WTC11 (cell line): ENCODE data around the gene PGPEP1. TPM values are rescaled to one million over a fixed set of nuclear protein-coding genes. Genes with fewer than 3 reads are reported as not detected.
"Not testable (repeated sequence)": the region's sequence is repeated elsewhere in the genome, so short reads cannot be mapped to it uniquely, and the experiment has no call there.

Source experiments
- ATAC-seq: fragments of 200-7000 bp; cut with Tn5 transposase; 2 replicates; pipeline ENCODE4 v1.10.0; 2021; ENCODE audit warnings: mild to moderate bottlenecking, moderate library complexity
- CTCF ChIA-PET: fragments of 300-600 bp; sonication (Branson Sonifier 250); formaldehyde crosslinking; loops from one replicate; lab custom pipeline; 2021; ENCODE audit warnings: antibody characterized with exemption; lab: Charles Lee
- POLR2A ChIA-PET: fragments of 350-600 bp; sonication (Branson Sonifier 250); formaldehyde crosslinking; loops from one replicate; lab custom pipeline; 2021; ENCODE audit warnings: antibody characterized with exemption; lab: Charles Lee
- DNase-seq: peaks from one replicate; pipeline ENCODE4 v3.0.0; 2021; ENCODE audit warnings: low spot score
- H3K27ac Mint-ChIP-seq: 2 replicates; pipeline ENCODE4 v1.8.0; 2021; ENCODE audit warnings: mixed read lengths
- H3K27me3 Mint-ChIP-seq: 2 replicates; pipeline ENCODE4 v1.8.0; 2021; ENCODE audit warnings: low read depth, mild to moderate bottlenecking, moderate library complexity, mixed read lengths
- H3K36me3 Mint-ChIP-seq: 2 replicates; pipeline ENCODE4 v1.8.0; 2021; ENCODE audit warnings: mixed read lengths
- H3K4me1 Mint-ChIP-seq: 2 replicates; pipeline ENCODE4 v1.8.0; 2022; ENCODE audit warnings: mixed read lengths
- H3K4me3 Mint-ChIP-seq: 2 replicates; pipeline ENCODE4 v1.8.0; 2021; ENCODE audit warnings: mild to moderate bottlenecking, moderate library complexity, mixed read lengths
- H3K9me3 Mint-ChIP-seq: 2 replicates; pipeline ENCODE4 v1.8.0; 2021; ENCODE audit warnings: mixed read lengths
- E2F1 ChIP-seq: sonication (generic); formaldehyde crosslinking; IDR thresholded peaks from 2 replicates; pipeline ENCODE4 v1.8.0; 2022; ENCODE audit warnings: mild to moderate bottlenecking, missing genetic modification reagents
- EMX1 ChIP-seq: fragments of 250-450 bp; sonication (Bioruptor Pico); IDR thresholded peaks from 2 replicates; pipeline ENCODE4 v1.8.0; 2021; ENCODE audit warnings: mild to moderate bottlenecking
- ETV6 ChIP-seq: sonication (generic); formaldehyde crosslinking; IDR thresholded peaks from 2 replicates; pipeline ENCODE4 v1.8.1; 2022; ENCODE audit warnings: mild to moderate bottlenecking, missing genetic modification reagents
- GTF2I ChIP-seq: fragments of 250-450 bp; sonication (Bioruptor Pico); conservative IDR thresholded peaks from 2 replicates; pipeline ENCODE4 v1.4.0; 2021; ENCODE audit warnings: mild to moderate bottlenecking
- PRRX2 ChIP-seq: fragments of 250-450 bp; sonication (Bioruptor Pico); IDR thresholded peaks from 2 replicates; pipeline ENCODE4 v1.8.0; 2021; ENCODE audit warnings: mild to moderate bottlenecking
- SOX15 ChIP-seq: fragments of 250-450 bp; sonication (Bioruptor Pico); IDR thresholded peaks from 2 replicates; pipeline ENCODE4 v1.9.0; 2021; ENCODE audit warnings: mild to moderate bottlenecking
- ZNF121 ChIP-seq: sonication (generic); formaldehyde crosslinking; IDR thresholded peaks from 2 replicates; pipeline ENCODE4 v1.8.0; 2023; ENCODE audit warnings: missing genetic modification reagents
- ZNF138 ChIP-seq: sonication (generic); formaldehyde crosslinking; conservative IDR thresholded peaks from 2 replicates; pipeline ENCODE4 v1.8.1; 2022; ENCODE audit warnings: mild to moderate bottlenecking, moderate library complexity, missing genetic modification reagents
- ZNF263 ChIP-seq: sonication (generic); formaldehyde crosslinking; IDR thresholded peaks from 2 replicates; pipeline ENCODE4 v1.8.1; 2022; ENCODE audit warnings: low read depth, mild to moderate bottlenecking, moderate library complexity, missing genetic modification reagents
- ZNF423 ChIP-seq: fragments of 250-450 bp; sonication (Bioruptor Pico); IDR thresholded peaks from 2 replicates; pipeline ENCODE4 v2.1.2; 2022; ENCODE audit warnings: mild to moderate bottlenecking, moderate library complexity
- ZNF671 ChIP-seq: fragments of 250-450 bp; sonication (Bioruptor Pico); IDR thresholded peaks from 2 replicates; pipeline ENCODE4 v1.8.0; 2021; ENCODE audit warnings: mild to moderate bottlenecking
- total RNA-seq: library from RNA; stranded (reverse); gene quantifications from 3 replicates; pipeline ENCODE4 v1.2.3, GENCODE V29; 2021
- TF ChIP-seq, protein P1 (sequence below): sonication (generic); formaldehyde crosslinking; IDR thresholded peaks from 2 replicates; pipeline ENCODE4 v1.8.1; 2023; ENCODE audit warnings: mild to moderate bottlenecking, missing genetic modification reagents, borderline replicate concordance
- TF ChIP-seq, protein P2 (sequence below): sonication (generic); formaldehyde crosslinking; IDR thresholded peaks from 2 replicates; pipeline ENCODE4 v1.8.0; 2022; ENCODE audit warnings: mild to moderate bottlenecking, missing genetic modification reagents
- TF ChIP-seq, protein P3 (sequence below): fragments of 250-450 bp; sonication (Bioruptor Pico); IDR thresholded peaks from 2 replicates; pipeline ENCODE4 v1.9.0; 2021; ENCODE audit warnings: mild to moderate bottlenecking
- TF ChIP-seq, protein P4 (sequence below): fragments of 250-450 bp; sonication (Bioruptor Pico); IDR thresholded peaks from 2 replicates; pipeline ENCODE4 v1.9.0; 2021; ENCODE audit warnings: mild to moderate bottlenecking, borderline replicate concordance

The PGPEP1 gene
- total RNA-seq, 1 experiment from 2014 or later, result 68.1 TPM

DNA sequence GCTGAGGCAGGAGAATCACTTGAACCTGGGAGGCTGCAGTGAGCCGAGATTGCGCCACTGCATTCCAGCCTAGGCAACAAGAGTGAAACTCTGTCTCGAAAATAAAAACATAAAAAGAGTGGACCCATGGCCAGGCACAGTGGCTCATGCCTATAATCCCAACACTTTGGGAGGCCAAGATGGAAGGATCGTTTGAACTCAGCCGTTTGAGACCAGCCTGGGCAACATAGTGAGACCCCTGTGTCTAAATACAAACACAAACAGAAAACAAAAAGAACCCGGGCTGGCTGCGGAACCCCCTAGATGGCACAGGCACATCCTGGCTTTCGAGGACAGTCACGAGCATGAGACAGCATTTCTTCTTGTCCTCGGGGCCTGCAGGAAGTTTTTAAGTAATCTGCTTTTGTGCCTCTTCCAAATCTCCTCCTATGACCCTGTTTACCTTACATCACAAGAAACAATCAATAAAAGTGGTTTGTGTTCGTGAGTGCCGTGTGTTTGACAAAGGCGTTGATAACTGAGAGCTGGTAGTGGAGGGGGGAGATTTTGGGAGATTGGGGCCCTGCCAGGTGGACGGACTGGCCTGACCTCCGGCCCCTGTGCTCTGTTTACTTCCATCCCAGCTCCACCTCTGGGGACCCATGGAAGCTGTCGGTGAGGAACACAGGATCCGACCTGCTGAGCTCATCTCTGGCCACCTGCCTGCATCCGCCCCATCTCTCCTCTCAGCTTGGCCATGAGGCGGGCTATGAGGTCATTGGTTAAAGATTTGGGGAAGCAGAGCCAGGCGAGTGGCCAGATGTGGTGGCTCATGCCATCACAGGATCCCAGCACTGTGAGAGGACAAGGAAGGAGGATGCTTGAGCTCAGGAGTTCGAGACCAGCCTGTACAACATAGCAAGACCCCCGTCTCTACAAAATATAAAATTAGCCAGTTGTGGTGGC is 39.7 kb downstream of the PGPEP1 start (continued):
- TF ChIP-seq, protein P1, sequence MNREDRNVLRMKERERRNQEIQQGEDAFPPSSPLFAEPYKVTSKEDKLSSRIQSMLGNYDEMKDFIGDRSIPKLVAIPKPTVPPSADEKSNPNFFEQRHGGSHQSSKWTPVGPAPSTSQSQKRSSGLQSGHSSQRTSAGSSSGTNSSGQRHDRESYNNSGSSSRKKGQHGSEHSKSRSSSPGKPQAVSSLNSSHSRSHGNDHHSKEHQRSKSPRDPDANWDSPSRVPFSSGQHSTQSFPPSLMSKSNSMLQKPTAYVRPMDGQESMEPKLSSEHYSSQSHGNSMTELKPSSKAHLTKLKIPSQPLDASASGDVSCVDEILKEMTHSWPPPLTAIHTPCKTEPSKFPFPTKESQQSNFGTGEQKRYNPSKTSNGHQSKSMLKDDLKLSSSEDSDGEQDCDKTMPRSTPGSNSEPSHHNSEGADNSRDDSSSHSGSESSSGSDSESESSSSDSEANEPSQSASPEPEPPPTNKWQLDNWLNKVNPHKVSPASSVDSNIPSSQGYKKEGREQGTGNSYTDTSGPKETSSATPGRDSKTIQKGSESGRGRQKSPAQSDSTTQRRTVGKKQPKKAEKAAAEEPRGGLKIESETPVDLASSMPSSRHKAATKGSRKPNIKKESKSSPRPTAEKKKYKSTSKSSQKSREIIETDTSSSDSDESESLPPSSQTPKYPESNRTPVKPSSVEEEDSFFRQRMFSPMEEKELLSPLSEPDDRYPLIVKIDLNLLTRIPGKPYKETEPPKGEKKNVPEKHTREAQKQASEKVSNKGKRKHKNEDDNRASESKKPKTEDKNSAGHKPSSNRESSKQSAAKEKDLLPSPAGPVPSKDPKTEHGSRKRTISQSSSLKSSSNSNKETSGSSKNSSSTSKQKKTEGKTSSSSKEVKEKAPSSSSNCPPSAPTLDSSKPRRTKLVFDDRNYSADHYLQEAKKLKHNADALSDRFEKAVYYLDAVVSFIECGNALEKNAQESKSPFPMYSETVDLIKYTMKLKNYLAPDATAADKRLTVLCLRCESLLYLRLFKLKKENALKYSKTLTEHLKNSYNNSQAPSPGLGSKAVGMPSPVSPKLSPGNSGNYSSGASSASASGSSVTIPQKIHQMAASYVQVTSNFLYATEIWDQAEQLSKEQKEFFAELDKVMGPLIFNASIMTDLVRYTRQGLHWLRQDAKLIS (CRISPR knock-in tag), result no peak
- TF ChIP-seq ZNF263 (CRISPR knock-in tag), result no peak
- TF ChIP-seq, protein P2, sequence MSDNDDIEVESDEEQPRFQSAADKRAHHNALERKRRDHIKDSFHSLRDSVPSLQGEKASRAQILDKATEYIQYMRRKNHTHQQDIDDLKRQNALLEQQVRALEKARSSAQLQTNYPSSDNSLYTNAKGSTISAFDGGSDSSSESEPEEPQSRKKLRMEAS (CRISPR knock-in tag), result peak; percentile 46; the same call in 1 of the 2 replicates
- TF ChIP-seq ZNF121 (CRISPR knock-in tag), result peak; percentile 91
- TF ChIP-seq, all 79 proteins: peak for 4

- Mint-ChIP-seq H3K27me3 (no peaks in the 10 kb centered on the region; the same call in 1 of the 2 replicates), H3K4me3 (no peak overlapping the region), H3K9me3 (no peaks in the 10 kb centered on the region), H3K4me1 (peaks cover 28% of the 10 kb centered on the region), H3K36me3 (no peaks in the 10 kb centered on the region), H3K27ac (no peak overlapping the region)
- CTCF ChIA-PET, result interaction anchor here (0.7 to 1.7 kb wide), 5 partner anchors 7 to 100 kb away, joined by 4 to 16 read pairs (median 5); partner anchors contain the start of genes JUND and LSM4
- no peak for DNase-seq
- TF ChIP-seq ZNF671 (CRISPR knock-in tag) (no peak), GTF2I (CRISPR knock-in tag) (no peak), ZNF121 (CRISPR knock-in tag) (peak; percentile 88), PRRX2 (CRISPR knock-in tag) (no peak), EMX1 (CRISPR knock-in tag) (no peak)
- no peak for ATAC-seq
- POLR2A ChIA-PET, result interaction anchor here (0.9 to 1.2 kb wide), 3 partner anchors 34 to 81 kb away, joined by 3 to 4 read pairs (median 4); no protein-coding TSS in a partner anchor
Observed at GRCh38 chr19:18380843-18381242, 40.4 kb downstream of the PGPEP1 start.

DNA sequence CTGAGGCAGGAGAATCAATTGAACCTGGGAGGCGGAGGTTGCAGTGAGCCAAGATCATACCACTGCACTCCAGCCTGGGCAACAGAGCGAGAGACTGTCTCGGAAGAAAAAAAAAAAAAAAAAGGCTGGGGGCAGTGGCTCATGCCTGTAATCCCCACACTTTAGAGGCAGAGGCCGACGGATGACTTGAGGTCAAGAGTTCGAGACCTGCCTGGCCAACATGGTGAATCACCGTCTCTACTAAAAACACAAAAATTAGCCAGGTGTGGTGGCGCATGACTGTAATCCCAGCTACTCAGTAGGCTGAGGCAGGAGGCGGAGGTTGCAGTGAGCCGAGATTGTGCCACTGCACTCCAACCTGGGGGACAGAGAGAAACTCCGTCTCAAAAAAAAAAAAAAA is 43.2 kb downstream of the PGPEP1 start:
- not testable (repeated sequence) for DNase-seq, ATAC-seq, H3K27ac Mint-ChIP-seq, H3K4me3 Mint-ChIP-seq, H3K9me3 Mint-ChIP-seq, H3K36me3 Mint-ChIP-seq
- POLR2A ChIA-PET, result interaction anchor here (0.6 to 0.7 kb wide), 2 partner anchors 78 to 107 kb away, joined by 3 to 4 read pairs; no protein-coding TSS in a partner anchor
- CTCF ChIA-PET, result interaction anchor here (1.6 to 1.7 kb wide), 2 partner anchors 18 to 33 kb away, joined by 3 to 7 read pairs; no protein-coding TSS in a partner anchor
- H3K27me3 Mint-ChIP-seq, result peaks cover 16% of the 10 kb centered on the region
- H3K4me1 Mint-ChIP-seq, result peaks cover 37% of the 10 kb centered on the region

GRCh38 chr19:18384775-18385174 is 44.4 kb downstream of the PGPEP1 start:
- H3K9me3 Mint-ChIP-seq, result no peaks in the 10 kb centered on the region
- POLR2A ChIA-PET, result interaction anchor here (1.3 kb wide), 1 partner anchor 26 kb away, joined by 4 read pairs; no protein-coding TSS in a partner anchor
- CTCF ChIA-PET, result interaction anchor here (1.9 kb wide), 1 partner anchor 106 kb away, joined by 17 read pairs; no protein-coding TSS in a partner anchor
- DNase-seq, result no peak
- no peak for ATAC-seq
- H3K4me1 Mint-ChIP-seq, result peaks cover 37% of the 10 kb centered on the region
- H3K27ac Mint-ChIP-seq, result peak overlapping the region; percentile 82; the same call in 1 of the 2 replicates
- H3K27me3 Mint-ChIP-seq, result peaks cover 25% of the 10 kb centered on the region
- peaks cover 8% of the 10 kb centered on the region for H3K36me3 Mint-ChIP-seq
- no peak overlapping the region for H3K4me3 Mint-ChIP-seq
- TF ChIP-seq GTF2I (CRISPR knock-in tag) (no peak), ETV6 (CRISPR knock-in tag) (no peak), E2F1 (CRISPR knock-in tag) (no peak), ZNF138 (CRISPR knock-in tag) (no peak), EMX1 (CRISPR knock-in tag) (no peak), ZNF423 (CRISPR knock-in tag) (no peak), SOX15 (CRISPR knock-in tag) (no peak)
- TF ChIP-seq, protein P3, sequence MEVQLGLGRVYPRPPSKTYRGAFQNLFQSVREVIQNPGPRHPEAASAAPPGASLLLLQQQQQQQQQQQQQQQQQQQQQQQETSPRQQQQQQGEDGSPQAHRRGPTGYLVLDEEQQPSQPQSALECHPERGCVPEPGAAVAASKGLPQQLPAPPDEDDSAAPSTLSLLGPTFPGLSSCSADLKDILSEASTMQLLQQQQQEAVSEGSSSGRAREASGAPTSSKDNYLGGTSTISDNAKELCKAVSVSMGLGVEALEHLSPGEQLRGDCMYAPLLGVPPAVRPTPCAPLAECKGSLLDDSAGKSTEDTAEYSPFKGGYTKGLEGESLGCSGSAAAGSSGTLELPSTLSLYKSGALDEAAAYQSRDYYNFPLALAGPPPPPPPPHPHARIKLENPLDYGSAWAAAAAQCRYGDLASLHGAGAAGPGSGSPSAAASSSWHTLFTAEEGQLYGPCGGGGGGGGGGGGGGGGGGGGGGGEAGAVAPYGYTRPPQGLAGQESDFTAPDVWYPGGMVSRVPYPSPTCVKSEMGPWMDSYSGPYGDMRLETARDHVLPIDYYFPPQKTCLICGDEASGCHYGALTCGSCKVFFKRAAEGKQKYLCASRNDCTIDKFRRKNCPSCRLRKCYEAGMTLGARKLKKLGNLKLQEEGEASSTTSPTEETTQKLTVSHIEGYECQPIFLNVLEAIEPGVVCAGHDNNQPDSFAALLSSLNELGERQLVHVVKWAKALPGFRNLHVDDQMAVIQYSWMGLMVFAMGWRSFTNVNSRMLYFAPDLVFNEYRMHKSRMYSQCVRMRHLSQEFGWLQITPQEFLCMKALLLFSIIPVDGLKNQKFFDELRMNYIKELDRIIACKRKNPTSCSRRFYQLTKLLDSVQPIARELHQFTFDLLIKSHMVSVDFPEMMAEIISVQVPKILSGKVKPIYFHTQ, result no peak
- TF ChIP-seq, protein P4, sequence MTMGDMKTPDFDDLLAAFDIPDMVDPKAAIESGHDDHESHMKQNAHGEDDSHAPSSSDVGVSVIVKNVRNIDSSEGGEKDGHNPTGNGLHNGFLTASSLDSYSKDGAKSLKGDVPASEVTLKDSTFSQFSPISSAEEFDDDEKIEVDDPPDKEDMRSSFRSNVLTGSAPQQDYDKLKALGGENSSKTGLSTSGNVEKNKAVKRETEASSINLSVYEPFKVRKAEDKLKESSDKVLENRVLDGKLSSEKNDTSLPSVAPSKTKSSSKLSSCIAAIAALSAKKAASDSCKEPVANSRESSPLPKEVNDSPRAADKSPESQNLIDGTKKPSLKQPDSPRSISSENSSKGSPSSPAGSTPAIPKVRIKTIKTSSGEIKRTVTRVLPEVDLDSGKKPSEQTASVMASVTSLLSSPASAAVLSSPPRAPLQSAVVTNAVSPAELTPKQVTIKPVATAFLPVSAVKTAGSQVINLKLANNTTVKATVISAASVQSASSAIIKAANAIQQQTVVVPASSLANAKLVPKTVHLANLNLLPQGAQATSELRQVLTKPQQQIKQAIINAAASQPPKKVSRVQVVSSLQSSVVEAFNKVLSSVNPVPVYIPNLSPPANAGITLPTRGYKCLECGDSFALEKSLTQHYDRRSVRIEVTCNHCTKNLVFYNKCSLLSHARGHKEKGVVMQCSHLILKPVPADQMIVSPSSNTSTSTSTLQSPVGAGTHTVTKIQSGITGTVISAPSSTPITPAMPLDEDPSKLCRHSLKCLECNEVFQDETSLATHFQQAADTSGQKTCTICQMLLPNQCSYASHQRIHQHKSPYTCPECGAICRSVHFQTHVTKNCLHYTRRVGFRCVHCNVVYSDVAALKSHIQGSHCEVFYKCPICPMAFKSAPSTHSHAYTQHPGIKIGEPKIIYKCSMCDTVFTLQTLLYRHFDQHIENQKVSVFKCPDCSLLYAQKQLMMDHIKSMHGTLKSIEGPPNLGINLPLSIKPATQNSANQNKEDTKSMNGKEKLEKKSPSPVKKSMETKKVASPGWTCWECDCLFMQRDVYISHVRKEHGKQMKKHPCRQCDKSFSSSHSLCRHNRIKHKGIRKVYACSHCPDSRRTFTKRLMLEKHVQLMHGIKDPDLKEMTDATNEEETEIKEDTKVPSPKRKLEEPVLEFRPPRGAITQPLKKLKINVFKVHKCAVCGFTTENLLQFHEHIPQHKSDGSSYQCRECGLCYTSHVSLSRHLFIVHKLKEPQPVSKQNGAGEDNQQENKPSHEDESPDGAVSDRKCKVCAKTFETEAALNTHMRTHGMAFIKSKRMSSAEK (CRISPR knock-in tag), result no peak
